NT2/D1 (cell line): ENCODE results near the gene LIFR.

Experiments used
- YY1 ChIP-seq: IDR thresholded peaks from 2 replicates; pipeline ENCODE4 v1.6.1; 2011; ENCODE audit not compliant: insufficient read length, insufficient read depth
- ZNF274 ChIP-seq: IDR thresholded peaks from 2 replicates; pipeline ENCODE4 v1.6.1; 2011; ENCODE audit warnings: mild to moderate bottlenecking, low read depth, low read length

GRCh38 chr5:38527475-38527874 is 29.0 kb downstream of the LIFR start:
- TF ChIP-seq ZNF274, result no peak
- no peak for TF ChIP-seq YY1
